ENCODE measurements around the gene VTCN1.

Gene VTCN1

DNA sequence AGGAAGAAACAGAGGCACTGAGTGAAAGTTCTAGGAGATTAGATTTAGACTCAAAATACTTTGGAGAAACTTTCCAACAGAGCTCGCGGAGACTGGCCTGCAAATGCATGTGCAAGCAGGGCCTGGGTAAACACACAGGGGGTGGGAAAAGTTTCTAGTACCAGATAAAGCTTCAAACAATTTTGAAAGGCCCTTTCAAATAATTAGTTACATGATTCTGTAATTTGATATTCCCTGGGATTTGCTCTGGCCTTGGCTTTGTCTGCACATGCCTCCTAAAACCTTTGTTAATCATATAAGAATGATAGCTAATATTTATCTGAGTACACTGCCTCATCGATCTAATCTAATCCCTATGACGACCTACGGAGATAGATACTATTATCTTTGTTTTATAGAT lies 31.3 kb downstream of the VTCN1 start:
- no peaks in the 10 kb centered on the region for H3K4me1 ChIP-seq (ENCODE audit: control insufficient read depth, insufficient read depth, low read length)
- H3K4me3 ChIP-seq (ENCODE audit: low read depth, low read length) = no peak overlapping the region
- POLR2A ChIA-PET = no interaction called here
- no peak overlapping the region for H3K27ac ChIP-seq (ENCODE audit: extremely low read depth, low read depth, low read length)
- H3K36me3 ChIP-seq (ENCODE audit: control insufficient read depth in 2 of 2, insufficient read depth in 1 of 2, low read length in 2 of 2) = no peaks in the 10 kb centered on the region
- H3K9me3 ChIP-seq (ENCODE audit: control insufficient read depth, insufficient read depth, low read depth, low read length) = no peaks in the 10 kb centered on the region
- CTCF ChIA-PET = interaction anchor here (1.1 kb wide), 1 partner anchor 58 kb away, joined by 3 read pairs; no protein-coding TSS in a partner anchor
- TF ChIP-seq ZFP37 (tag by site-specific recombination; IDR thresholded peaks at IDR 0.05) = no peak
- TF ChIP-seq OVOL3 (tag by site-specific recombination; IDR thresholded peaks at IDR 0.05) = no peak
- TF ChIP-seq ZNF747 (tag by site-specific recombination; IDR thresholded peaks at IDR 0.05) = no peak
- 0 out of 2 replicates have a peak, but pooled peaks have one; percentile 15 for TF ChIP-seq ZEB2 (tag by site-specific recombination; IDR thresholded peaks at IDR 0.05)
- no peak for TF ChIP-seq ZNF311 (tag by site-specific recombination; IDR thresholded peaks at IDR 0.05; ENCODE audit: borderline replicate concordance)
- no peak for TF ChIP-seq ZNF302 (tag by site-specific recombination; IDR thresholded peaks at IDR 0.05; ENCODE audit: low read depth)
- no peak for TF ChIP-seq ZFP3 (tag by site-specific recombination; IDR thresholded peaks at IDR 0.05; ENCODE audit: low read depth)
- TF ChIP-seq SCRT2 (tag by site-specific recombination; IDR thresholded peaks at IDR 0.05) = no peak
- TF ChIP-seq ZNF175 (tag by site-specific recombination; IDR thresholded peaks at IDR 0.05) = no peak
- TF ChIP-seq, protein P1, sequence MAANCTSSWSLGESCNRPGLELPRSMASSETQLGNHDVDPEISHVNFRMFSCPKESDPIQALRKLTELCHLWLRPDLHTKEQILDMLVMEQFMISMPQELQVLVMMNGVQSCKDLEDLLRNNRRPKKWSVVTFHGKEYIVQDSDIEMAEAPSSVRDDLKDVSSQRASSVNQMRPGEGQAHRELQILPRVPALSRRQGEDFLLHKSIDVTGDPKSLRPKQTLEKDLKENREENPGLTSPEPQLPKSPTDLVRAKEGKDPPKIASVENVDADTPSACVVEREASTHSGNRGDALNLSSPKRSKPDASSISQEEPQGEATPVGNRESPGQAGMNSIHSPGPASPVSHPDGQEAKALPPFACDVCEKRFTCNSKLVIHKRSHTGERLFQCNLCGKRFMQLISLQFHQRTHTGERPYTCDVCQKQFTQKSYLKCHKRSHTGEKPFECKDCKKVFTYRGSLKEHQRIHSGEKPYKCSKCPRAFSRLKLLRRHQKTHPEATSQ (tag by site-specific recombination; IDR thresholded peaks at IDR 0.05) = no peak
- TF ChIP-seq ZNF629 (tag by site-specific recombination; IDR thresholded peaks at IDR 0.05) = no peak
- peak; percentile 55; the same call in 1 of the 2 replicates for TF ChIP-seq TCF7L2 (IDR thresholded peaks at IDR 0.05; ENCODE audit: borderline replicate concordance, low read depth, low read length)
- no peak for TF ChIP-seq ZNF138 (tag by site-specific recombination; IDR thresholded peaks at IDR 0.05; ENCODE audit: borderline replicate concordance)
- no peak for TF ChIP-seq ZNF624 (tag by site-specific recombination; IDR thresholded peaks at IDR 0.05)
- no peak for TF ChIP-seq BCL11B (tag by site-specific recombination; IDR thresholded peaks at IDR 0.05; ENCODE audit: low read depth)
- TF ChIP-seq ZNF558 (tag by site-specific recombination; IDR thresholded peaks at IDR 0.05) = no peak
- no peak for TF ChIP-seq ZNF544 (tag by site-specific recombination; IDR thresholded peaks at IDR 0.05)
- no peak for TF ChIP-seq ZNF623 (tag by site-specific recombination; IDR thresholded peaks at IDR 0.05)
- TF ChIP-seq, protein P2, sequence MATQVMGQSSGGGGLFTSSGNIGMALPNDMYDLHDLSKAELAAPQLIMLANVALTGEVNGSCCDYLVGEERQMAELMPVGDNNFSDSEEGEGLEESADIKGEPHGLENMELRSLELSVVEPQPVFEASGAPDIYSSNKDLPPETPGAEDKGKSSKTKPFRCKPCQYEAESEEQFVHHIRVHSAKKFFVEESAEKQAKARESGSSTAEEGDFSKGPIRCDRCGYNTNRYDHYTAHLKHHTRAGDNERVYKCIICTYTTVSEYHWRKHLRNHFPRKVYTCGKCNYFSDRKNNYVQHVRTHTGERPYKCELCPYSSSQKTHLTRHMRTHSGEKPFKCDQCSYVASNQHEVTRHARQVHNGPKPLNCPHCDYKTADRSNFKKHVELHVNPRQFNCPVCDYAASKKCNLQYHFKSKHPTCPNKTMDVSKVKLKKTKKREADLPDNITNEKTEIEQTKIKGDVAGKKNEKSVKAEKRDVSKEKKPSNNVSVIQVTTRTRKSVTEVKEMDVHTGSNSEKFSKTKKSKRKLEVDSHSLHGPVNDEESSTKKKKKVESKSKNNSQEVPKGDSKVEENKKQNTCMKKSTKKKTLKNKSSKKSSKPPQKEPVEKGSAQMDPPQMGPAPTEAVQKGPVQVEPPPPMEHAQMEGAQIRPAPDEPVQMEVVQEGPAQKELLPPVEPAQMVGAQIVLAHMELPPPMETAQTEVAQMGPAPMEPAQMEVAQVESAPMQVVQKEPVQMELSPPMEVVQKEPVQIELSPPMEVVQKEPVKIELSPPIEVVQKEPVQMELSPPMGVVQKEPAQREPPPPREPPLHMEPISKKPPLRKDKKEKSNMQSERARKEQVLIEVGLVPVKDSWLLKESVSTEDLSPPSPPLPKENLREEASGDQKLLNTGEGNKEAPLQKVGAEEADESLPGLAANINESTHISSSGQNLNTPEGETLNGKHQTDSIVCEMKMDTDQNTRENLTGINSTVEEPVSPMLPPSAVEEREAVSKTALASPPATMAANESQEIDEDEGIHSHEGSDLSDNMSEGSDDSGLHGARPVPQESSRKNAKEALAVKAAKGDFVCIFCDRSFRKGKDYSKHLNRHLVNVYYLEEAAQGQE (tag by site-specific recombination; IDR thresholded peaks at IDR 0.05) = no peak
- TF ChIP-seq ZNF404 (tag by site-specific recombination; IDR thresholded peaks at IDR 0.05) = no peak
- no peak for TF ChIP-seq IKZF3 (tag by site-specific recombination; IDR thresholded peaks at IDR 0.05)
- no peak for TF ChIP-seq ZNF600 (tag by site-specific recombination; IDR thresholded peaks at IDR 0.05)
- no peak for TF ChIP-seq WT1 (tag by site-specific recombination; IDR thresholded peaks at IDR 0.05)
- no peak for TF ChIP-seq HOXA7 (CRISPR knock-in tag; IDR thresholded peaks at IDR 0.05; ENCODE audit: borderline replicate concordance)
- TF ChIP-seq, protein P3, sequence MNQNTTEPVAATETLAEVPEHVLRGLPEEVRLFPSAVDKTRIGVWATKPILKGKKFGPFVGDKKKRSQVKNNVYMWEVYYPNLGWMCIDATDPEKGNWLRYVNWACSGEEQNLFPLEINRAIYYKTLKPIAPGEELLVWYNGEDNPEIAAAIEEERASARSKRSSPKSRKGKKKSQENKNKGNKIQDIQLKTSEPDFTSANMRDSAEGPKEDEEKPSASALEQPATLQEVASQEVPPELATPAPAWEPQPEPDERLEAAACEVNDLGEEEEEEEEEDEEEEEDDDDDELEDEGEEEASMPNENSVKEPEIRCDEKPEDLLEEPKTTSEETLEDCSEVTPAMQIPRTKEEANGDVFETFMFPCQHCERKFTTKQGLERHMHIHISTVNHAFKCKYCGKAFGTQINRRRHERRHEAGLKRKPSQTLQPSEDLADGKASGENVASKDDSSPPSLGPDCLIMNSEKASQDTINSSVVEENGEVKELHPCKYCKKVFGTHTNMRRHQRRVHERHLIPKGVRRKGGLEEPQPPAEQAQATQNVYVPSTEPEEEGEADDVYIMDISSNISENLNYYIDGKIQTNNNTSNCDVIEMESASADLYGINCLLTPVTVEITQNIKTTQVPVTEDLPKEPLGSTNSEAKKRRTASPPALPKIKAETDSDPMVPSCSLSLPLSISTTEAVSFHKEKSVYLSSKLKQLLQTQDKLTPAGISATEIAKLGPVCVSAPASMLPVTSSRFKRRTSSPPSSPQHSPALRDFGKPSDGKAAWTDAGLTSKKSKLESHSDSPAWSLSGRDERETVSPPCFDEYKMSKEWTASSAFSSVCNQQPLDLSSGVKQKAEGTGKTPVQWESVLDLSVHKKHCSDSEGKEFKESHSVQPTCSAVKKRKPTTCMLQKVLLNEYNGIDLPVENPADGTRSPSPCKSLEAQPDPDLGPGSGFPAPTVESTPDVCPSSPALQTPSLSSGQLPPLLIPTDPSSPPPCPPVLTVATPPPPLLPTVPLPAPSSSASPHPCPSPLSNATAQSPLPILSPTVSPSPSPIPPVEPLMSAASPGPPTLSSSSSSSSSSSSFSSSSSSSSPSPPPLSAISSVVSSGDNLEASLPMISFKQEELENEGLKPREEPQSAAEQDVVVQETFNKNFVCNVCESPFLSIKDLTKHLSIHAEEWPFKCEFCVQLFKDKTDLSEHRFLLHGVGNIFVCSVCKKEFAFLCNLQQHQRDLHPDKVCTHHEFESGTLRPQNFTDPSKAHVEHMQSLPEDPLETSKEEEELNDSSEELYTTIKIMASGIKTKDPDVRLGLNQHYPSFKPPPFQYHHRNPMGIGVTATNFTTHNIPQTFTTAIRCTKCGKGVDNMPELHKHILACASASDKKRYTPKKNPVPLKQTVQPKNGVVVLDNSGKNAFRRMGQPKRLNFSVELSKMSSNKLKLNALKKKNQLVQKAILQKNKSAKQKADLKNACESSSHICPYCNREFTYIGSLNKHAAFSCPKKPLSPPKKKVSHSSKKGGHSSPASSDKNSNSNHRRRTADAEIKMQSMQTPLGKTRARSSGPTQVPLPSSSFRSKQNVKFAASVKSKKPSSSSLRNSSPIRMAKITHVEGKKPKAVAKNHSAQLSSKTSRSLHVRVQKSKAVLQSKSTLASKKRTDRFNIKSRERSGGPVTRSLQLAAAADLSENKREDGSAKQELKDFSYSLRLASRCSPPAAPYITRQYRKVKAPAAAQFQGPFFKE (tag by site-specific recombination; IDR thresholded peaks at IDR 0.05; ENCODE audit: borderline replicate concordance) = no peak
- TF ChIP-seq ZNF19 (tag by site-specific recombination; IDR thresholded peaks at IDR 0.05; ENCODE audit: low read depth) = no peak
- TF ChIP-seq ZNF560 (tag by site-specific recombination; IDR thresholded peaks at IDR 0.05; ENCODE audit: borderline replicate concordance) = no peak
- no peak for TF ChIP-seq ZNF146 (tag by site-specific recombination; IDR thresholded peaks at IDR 0.05)
- TF ChIP-seq ZBTB48 (tag by site-specific recombination; IDR thresholded peaks at IDR 0.05) = no peak
- TF ChIP-seq ZNF433 (tag by site-specific recombination; IDR thresholded peaks at IDR 0.05; ENCODE audit: low read depth) = no peak
- TF ChIP-seq ZNF677 (tag by site-specific recombination; IDR thresholded peaks at IDR 0.05) = no peak
